22Rv1 (cell line): ENCODE data around the gene HDGFL2.

Experiments used
- CTCF ChIP-seq: fragments of 450-650 bp; IDR thresholded peaks from 2 replicates; pipeline ENCODE4 v1.5.1; 2017; ENCODE audit warnings: mild to moderate bottlenecking
- ZFX ChIP-seq: fragments of 450-650 bp; IDR thresholded peaks from 2 replicates; pipeline ENCODE4 v1.6.1; 2017; ENCODE audit warnings: antibody characterized with exemption, borderline replicate concordance

GRCh38 chr19:4498694-4499093 is 26.6 kb downstream of the HDGFL2 start:
- no peak for TF ChIP-seq CTCF
- no peak for TF ChIP-seq ZFX
